Measurements from ENCODE around the gene CIP2A. TPM values are rescaled to one million over a fixed set of nuclear protein-coding genes. Genes with fewer than 3 reads are reported as not detected.

The CIP2A gene
- total RNA-seq, 1 experiment from 2014 or later = 91.9 TPM

GRCh38 chr3:108562565-108562964, 26.7 kb downstream of the CIP2A start:
- DNase-seq (ENCODE audit: low read depth) = no peak

- no peak for DNase-seq (ENCODE audit: low read depth)
Observed at GRCh38 chr3:108555966-108556581, 33.2 kb downstream of the CIP2A start.

GRCh38 chr3:108554913-108555571, 34.2 kb downstream of the CIP2A start:
- DNase-seq (ENCODE audit: low read depth) = no peak

GRCh38 chr3:108554229-108554628, 35.0 kb downstream of the CIP2A start:
- no peak for DNase-seq (ENCODE audit: low read depth)

GRCh38 chr3:108552267-108553159, 36.7 kb downstream of the CIP2A start:
- DNase-seq (ENCODE audit: low read depth) = peak; percentile 37

- no peak for DNase-seq (ENCODE audit: low read depth)
Observed at GRCh38 chr3:108548886-108549285, 40.4 kb downstream of the CIP2A start.

GRCh38 chr3:108548304-108548703, 40.9 kb downstream of the CIP2A start:
- DNase-seq (ENCODE audit: low read depth) = no peak

GRCh38 chr3:108546692-108547091, 42.5 kb downstream of the CIP2A start:
- no peak for DNase-seq (ENCODE audit: low read depth)

GRCh38 chr3:108546247-108546646, 43.0 kb downstream of the CIP2A start:
- DNase-seq (ENCODE audit: low read depth) = no peak

- no peak for DNase-seq (ENCODE audit: low read depth)
Observed at GRCh38 chr3:108538083-108538482, 51.2 kb downstream of the CIP2A start.

GRCh38 chr3:108528459-108529252, 60.6 kb downstream of the CIP2A start:
- DNase-seq (ENCODE audit: low read depth) = no peak

GRCh38 chr3:108527817-108528216, 61.4 kb downstream of the CIP2A start:
- no peak for DNase-seq (ENCODE audit: low read depth)

GRCh38 chr3:108527109-108527508, 62.1 kb downstream of the CIP2A start:
- DNase-seq (ENCODE audit: low read depth) = no peak

GRCh38 chr3:108525971-108526370, 63.3 kb downstream of the CIP2A start:
- DNase-seq (ENCODE audit: low read depth) = no peak

- no peak for DNase-seq (ENCODE audit: low read depth)
Observed at GRCh38 chr3:108525256-108525655, 64.0 kb downstream of the CIP2A start.

- DNase-seq (ENCODE audit: low read depth) = peak; percentile 8
Observed at GRCh38 chr3:108524537-108524936, 64.7 kb downstream of the CIP2A start.

- peak; percentile 14 for DNase-seq (ENCODE audit: low read depth)
Observed at GRCh38 chr3:108518895-108519294, 70.3 kb downstream of the CIP2A start.

GRCh38 chr3:108516881-108517280, 72.4 kb downstream of the CIP2A start:
- no peak for DNase-seq (ENCODE audit: low read depth)

GRCh38 chr3:108513961-108514360, 75.3 kb downstream of the CIP2A start:
- peak; percentile 15 for DNase-seq (ENCODE audit: low read depth)

- DNase-seq (ENCODE audit: low read depth) = no peak
Observed at GRCh38 chr3:108512671-108513070, 76.6 kb downstream of the CIP2A start.

- DNase-seq (ENCODE audit: low read depth) = no peak
Observed at GRCh38 chr3:108511490-108511889, 77.7 kb downstream of the CIP2A start.

- DNase-seq (ENCODE audit: low read depth) = no peak
Observed at GRCh38 chr3:108511055-108511454, 78.2 kb downstream of the CIP2A start.

All from RPMI7951 (cell line).